ENCODE measurements around the gene HSBP1L1. TPM values are rescaled to one million over a fixed set of nuclear protein-coding genes. Genes with fewer than 3 reads are reported as not detected.

Gene HSBP1L1
- total and polyA plus RNA-seq, 2 of the 13 experiments (the other 11 are each of a cell fraction or from before 2014, with no cell fraction given), result 22.6 to 45.1 TPM

- TF ChIP-seq ZNF574 (CRISPR knock-in tag; IDR thresholded peaks at IDR 0.05) (0 out of 2 replicates have a peak, but pooled peaks have one; percentile 25), FOXP1 (IDR thresholded peaks at IDR 0.05) (no peak), FOXP1 (CRISPR knock-in tag; IDR thresholded peaks at IDR 0.05) (peak; percentile 53), ETV5 (CRISPR knock-in tag; IDR thresholded peaks at IDR 0.05; ENCODE audit: borderline replicate concordance) (peak; percentile 52; the same call in 1 of the 2 replicates), ZNF205 (CRISPR knock-in tag; IDR thresholded peaks at IDR 0.05) (peak; percentile 57; the same call in 1 of the 2 replicates), ARID4A (CRISPR knock-in tag; IDR thresholded peaks at IDR 0.05; ENCODE audit: borderline replicate concordance) (peak; percentile 66; the same call in 1 of the 2 replicates), AHDC1 (CRISPR knock-in tag; IDR thresholded peaks at IDR 0.05; ENCODE audit: borderline replicate concordance) (peak; percentile 64; the same call in 1 of the 2 replicates), MAX (IDR thresholded peaks at IDR 0.05) (peak; percentile 52; the same call in 1 of the 2 replicates), MATR3 (CRISPR knock-in tag; IDR thresholded peaks at IDR 0.05) (no peak), MAFK (conservative IDR thresholded peaks at IDR 0.05 in 1 of 2, IDR thresholded peaks at IDR 0.05 in 1 of 2; ENCODE audit: low read length in 2 of 2) (no peak), NFIC (IDR thresholded peaks at IDR 0.05; ENCODE audit: low read length) (0 out of 2 replicates have a peak, but pooled peaks have one; percentile 36), ZBTB7B (CRISPR knock-in tag; IDR thresholded peaks at IDR 0.05) (0 out of 2 replicates have a peak, but pooled peaks have one; percentile 35)
These were observed 16.4 kb upstream of the HSBP1L1 start (continued) for GRCh38 chr18:79947881-79948610.

Data from HepG2 (cell line).